OCI-LY3 (cell line): ENCODE results near the gene INPP5E.

ENCODE experiments used
- EZH2phosphoT487 ChIP-seq: fragments of 200-600 bp; shearing (Covaris generic); IDR thresholded peaks from 2 replicates; pipeline ENCODE4 v1.6.1; 2018; ENCODE audit warnings: antibody characterized with exemption, mixed run types, low read depth
- TF ChIP-seq, protein P1 (sequence below): fragments of 200-600, 300-600 bp; sonication (generic); IDR thresholded peaks from 2 replicates; pipeline ENCODE4 v1.5.1; 2014; ENCODE audit warnings: antibody characterized with exemption, low read length, low read depth

GRCh38 chr9:136402067-136402466, 37.6 kb downstream of the INPP5E start:
- TF ChIP-seq, protein P1, sequence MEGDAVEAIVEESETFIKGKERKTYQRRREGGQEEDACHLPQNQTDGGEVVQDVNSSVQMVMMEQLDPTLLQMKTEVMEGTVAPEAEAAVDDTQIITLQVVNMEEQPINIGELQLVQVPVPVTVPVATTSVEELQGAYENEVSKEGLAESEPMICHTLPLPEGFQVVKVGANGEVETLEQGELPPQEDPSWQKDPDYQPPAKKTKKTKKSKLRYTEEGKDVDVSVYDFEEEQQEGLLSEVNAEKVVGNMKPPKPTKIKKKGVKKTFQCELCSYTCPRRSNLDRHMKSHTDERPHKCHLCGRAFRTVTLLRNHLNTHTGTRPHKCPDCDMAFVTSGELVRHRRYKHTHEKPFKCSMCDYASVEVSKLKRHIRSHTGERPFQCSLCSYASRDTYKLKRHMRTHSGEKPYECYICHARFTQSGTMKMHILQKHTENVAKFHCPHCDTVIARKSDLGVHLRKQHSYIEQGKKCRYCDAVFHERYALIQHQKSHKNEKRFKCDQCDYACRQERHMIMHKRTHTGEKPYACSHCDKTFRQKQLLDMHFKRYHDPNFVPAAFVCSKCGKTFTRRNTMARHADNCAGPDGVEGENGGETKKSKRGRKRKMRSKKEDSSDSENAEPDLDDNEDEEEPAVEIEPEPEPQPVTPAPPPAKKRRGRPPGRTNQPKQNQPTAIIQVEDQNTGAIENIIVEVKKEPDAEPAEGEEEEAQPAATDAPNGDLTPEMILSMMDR: no peak
- TF ChIP-seq EZH2phosphoT487: no peak
